ENCODE measurements around the gene SCARB2. TPM values are rescaled to one million over a fixed set of nuclear protein-coding genes. Genes with fewer than 3 reads are reported as not detected.

Gene SCARB2
- total and polyA plus RNA-seq, 4 donors: 58.2 to 136 (median 73.7) TPM

DNA sequence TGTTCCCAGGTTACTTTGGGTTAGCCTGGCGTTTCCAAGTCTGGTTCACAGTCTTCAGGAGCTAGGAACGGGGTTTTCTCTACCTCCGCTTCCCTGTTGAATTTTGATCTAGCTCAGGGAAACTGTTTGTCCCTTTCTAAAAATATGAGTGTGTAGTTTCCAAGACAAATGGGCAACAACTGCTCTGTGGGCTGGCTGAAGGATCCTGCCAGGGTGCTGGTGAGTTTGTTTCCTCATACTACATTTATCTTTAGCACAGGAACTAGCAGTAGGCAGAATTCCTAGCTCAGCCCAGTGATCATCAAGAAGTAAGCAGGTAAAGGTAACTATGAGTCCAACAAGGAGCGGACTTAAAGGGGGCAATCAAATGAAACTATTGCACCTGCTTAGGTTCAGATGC lies 24.6 kb upstream of the SCARB2 start:
- Histone ChIP-seq H3K4me1 (ENCODE audit: control insufficient read depth in 4 of 4, insufficient read depth in 4 of 4, low read length in 3 of 4) (peaks cover 1 to 7% (median 6%) of the 10 kb centered on the region in 4 donors), H3K27me3 (ENCODE audit: control insufficient read depth in 4 of 4, insufficient read depth in 4 of 4, low read length in 3 of 4) (no peaks in the 10 kb centered on the region), H3K9ac (ENCODE audit: low read depth in 1 of 2, low read length in 2 of 2) (no peak overlapping the region), H3K4me3 (ENCODE audit: low read depth in 1 of 3, low read length in 3 of 3) (no peak overlapping the region), H3K36me3 (ENCODE audit: control insufficient read depth in 4 of 4, insufficient read depth in 3 of 4, low read depth in 1 of 4, low read length in 3 of 4) (no peaks in the 10 kb centered on the region), H3K27ac (ENCODE audit: low read depth in 1 of 2, low read length in 2 of 2) (no peak overlapping the region), H3K9me3 (ENCODE audit: control insufficient read depth in 4 of 4, low read length in 3 of 4) (peaks cover 0 to 9% (median 1%) of the 10 kb centered on the region in 4 donors)
- 95% methylated on average over 4 of the region's 4 CpGs for WGBS
- no peak for DNase-seq (ENCODE audit: low spot score)
- no peak for TF ChIP-seq RAD21 (IDR thresholded peaks at IDR 0.05)
- TF ChIP-seq EGR1 (IDR thresholded peaks at IDR 0.05; ENCODE audit: low read depth in 2 of 2): no peak
- no peak for TF ChIP-seq HNF4A (conservative IDR thresholded peaks at IDR 0.05)
- TF ChIP-seq, protein P1, sequence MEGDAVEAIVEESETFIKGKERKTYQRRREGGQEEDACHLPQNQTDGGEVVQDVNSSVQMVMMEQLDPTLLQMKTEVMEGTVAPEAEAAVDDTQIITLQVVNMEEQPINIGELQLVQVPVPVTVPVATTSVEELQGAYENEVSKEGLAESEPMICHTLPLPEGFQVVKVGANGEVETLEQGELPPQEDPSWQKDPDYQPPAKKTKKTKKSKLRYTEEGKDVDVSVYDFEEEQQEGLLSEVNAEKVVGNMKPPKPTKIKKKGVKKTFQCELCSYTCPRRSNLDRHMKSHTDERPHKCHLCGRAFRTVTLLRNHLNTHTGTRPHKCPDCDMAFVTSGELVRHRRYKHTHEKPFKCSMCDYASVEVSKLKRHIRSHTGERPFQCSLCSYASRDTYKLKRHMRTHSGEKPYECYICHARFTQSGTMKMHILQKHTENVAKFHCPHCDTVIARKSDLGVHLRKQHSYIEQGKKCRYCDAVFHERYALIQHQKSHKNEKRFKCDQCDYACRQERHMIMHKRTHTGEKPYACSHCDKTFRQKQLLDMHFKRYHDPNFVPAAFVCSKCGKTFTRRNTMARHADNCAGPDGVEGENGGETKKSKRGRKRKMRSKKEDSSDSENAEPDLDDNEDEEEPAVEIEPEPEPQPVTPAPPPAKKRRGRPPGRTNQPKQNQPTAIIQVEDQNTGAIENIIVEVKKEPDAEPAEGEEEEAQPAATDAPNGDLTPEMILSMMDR (IDR thresholded peaks at IDR 0.05; ENCODE audit: low read depth, low read length, missing input control): no peak
- no peak for TF ChIP-seq NR2F2 (IDR thresholded peaks at IDR 0.05)
- TF ChIP-seq YY1 (IDR thresholded peaks at IDR 0.05): no peak
- TF ChIP-seq RXRA (IDR thresholded peaks at IDR 0.05): no peak
- TF ChIP-seq GABPA (IDR thresholded peaks at IDR 0.05 in 1 of 2, conservative IDR thresholded peaks at IDR 0.05 in 1 of 2): no peak
- TF ChIP-seq JUND (IDR thresholded peaks at IDR 0.05): no peak
- no peak for TF ChIP-seq SP1 (IDR thresholded peaks at IDR 0.05)
- TF ChIP-seq HNF4G (IDR thresholded peaks at IDR 0.05): no peak
- no peak for TF ChIP-seq FOXA2 (IDR thresholded peaks at IDR 0.05)

DNA sequence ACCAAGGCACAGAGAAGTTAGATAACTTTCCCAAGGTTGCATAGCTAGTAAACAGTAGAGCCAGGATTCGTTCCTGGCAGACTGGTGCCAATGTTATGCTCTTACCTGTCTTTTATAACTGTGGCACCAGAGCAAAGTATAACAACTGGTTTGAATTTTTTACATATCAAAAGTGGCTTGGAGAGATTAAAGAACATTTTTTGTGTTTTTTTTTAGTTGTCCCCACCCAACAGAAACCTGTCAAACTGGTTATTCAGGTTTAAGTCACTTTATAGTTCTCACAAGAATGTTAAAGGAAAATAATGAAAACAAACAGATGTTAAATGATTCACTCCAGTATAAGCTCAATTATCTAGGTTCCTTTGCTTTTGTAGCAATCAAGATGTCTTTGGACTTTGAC lies 22.3 kb upstream of the SCARB2 start:
- 16% methylated on average over 1 of the region's 1 CpG for WGBS
- H3K27ac ChIP-seq (ENCODE audit: low read depth in 1 of 2, low read length in 2 of 2): peak overlapping the region in 1 of 2 donors; percentile 21
- peak overlapping the region in 1 of 2 donors; percentile 49 for H3K9ac ChIP-seq (ENCODE audit: low read depth in 1 of 2, low read length in 2 of 2)
- no peaks in the 10 kb centered on the region for H3K27me3 ChIP-seq (ENCODE audit: control insufficient read depth in 4 of 4, insufficient read depth in 4 of 4, low read length in 3 of 4)
- TF ChIP-seq FOXA1 (IDR thresholded peaks at IDR 0.05) (no peak), JUND (IDR thresholded peaks at IDR 0.05) (peak in 1 of 2 donors; percentile 24), NR2F2 (IDR thresholded peaks at IDR 0.05) (no peak), FOXA2 (IDR thresholded peaks at IDR 0.05) (no peak), SP1 (IDR thresholded peaks at IDR 0.05) (peak; percentile 34), RAD21 (IDR thresholded peaks at IDR 0.05) (peak in 1 of 2 donors; percentile 7), HNF4A (conservative IDR thresholded peaks at IDR 0.05) (peak; percentile 10 to 30), GABPA (IDR thresholded peaks at IDR 0.05 in 1 of 2, conservative IDR thresholded peaks at IDR 0.05 in 1 of 2) (no peak)
- no peak for DNase-seq (ENCODE audit: low spot score)
- H3K4me3 ChIP-seq (ENCODE audit: low read depth in 1 of 3, low read length in 3 of 3): no peak overlapping the region
- H3K4me1 ChIP-seq (ENCODE audit: control insufficient read depth in 4 of 4, insufficient read depth in 4 of 4, low read length in 3 of 4): peaks cover 1 to 7% (median 6%) of the 10 kb centered on the region in 4 donors
- H3K36me3 ChIP-seq (ENCODE audit: control insufficient read depth in 4 of 4, insufficient read depth in 3 of 4, low read depth in 1 of 4, low read length in 3 of 4): no peaks in the 10 kb centered on the region
- peaks cover 0 to 9% (median under 1%) of the 10 kb centered on the region in 4 donors for H3K9me3 ChIP-seq (ENCODE audit: control insufficient read depth in 4 of 4, low read length in 3 of 4)

DNA sequence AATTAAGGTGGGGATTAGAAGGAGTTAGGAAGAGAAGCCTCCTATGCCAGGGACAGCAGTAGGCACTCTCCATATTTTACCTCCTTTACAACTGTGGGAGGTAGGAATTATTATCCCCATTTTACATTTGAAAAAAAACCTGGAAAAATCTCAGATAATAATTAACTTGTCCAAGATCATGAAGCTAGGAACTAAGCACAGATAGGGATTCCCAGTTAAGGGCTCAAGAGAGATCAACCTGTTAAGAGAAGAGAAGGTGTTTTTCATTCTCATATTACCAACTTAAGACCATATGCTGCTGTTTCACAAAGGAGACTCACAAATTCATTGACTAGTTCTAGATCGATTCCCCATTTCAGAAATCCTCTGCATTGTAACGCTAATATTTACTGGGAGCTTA lies 21.8 kb upstream of the SCARB2 start:
- H3K4me3 ChIP-seq (ENCODE audit: low read depth in 1 of 3, low read length in 3 of 3): no peak overlapping the region
- no peak for DNase-seq (ENCODE audit: low spot score)
- peak overlapping the region in 1 of 2 donors; percentile 49 for H3K9ac ChIP-seq (ENCODE audit: low read depth in 1 of 2, low read length in 2 of 2)
- peaks cover 1 to 7% (median 6%) of the 10 kb centered on the region in 4 donors for H3K4me1 ChIP-seq (ENCODE audit: control insufficient read depth in 4 of 4, insufficient read depth in 4 of 4, low read length in 3 of 4)
- no peaks in the 10 kb centered on the region for H3K27me3 ChIP-seq (ENCODE audit: control insufficient read depth in 4 of 4, insufficient read depth in 4 of 4, low read length in 3 of 4)
- WGBS: 67% methylated on average over 2 of the region's 2 CpGs
- peaks cover 0 to 8% (median 0%) of the 10 kb centered on the region in 4 donors for H3K9me3 ChIP-seq (ENCODE audit: control insufficient read depth in 4 of 4, low read length in 3 of 4)
- TF ChIP-seq, protein P2, sequence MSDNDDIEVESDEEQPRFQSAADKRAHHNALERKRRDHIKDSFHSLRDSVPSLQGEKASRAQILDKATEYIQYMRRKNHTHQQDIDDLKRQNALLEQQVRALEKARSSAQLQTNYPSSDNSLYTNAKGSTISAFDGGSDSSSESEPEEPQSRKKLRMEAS (IDR thresholded peaks at IDR 0.05): no peak
- peak; percentile 10 for TF ChIP-seq YY1 (IDR thresholded peaks at IDR 0.05)
- no peaks in the 10 kb centered on the region for H3K36me3 ChIP-seq (ENCODE audit: control insufficient read depth in 4 of 4, insufficient read depth in 3 of 4, low read depth in 1 of 4, low read length in 3 of 4)
- H3K27ac ChIP-seq (ENCODE audit: low read depth in 1 of 2, low read length in 2 of 2): peak overlapping the region in 1 of 2 donors; percentile 21

Data from liver (tissue), 9 donors.